ENCODE measurements around the gene KRTAP10-6. TPM values are rescaled to one million over a fixed set of nuclear protein-coding genes. Genes with fewer than 3 reads are reported as not detected.

Gene KRTAP10-6
- total and polyA plus RNA-seq, 2 donors (not counting 1 experiment from before 2014, with no cell fraction given): not detected

- Mint-ChIP-seq H3K4me3 (no peak overlapping the region), H3K27ac (no peak overlapping the region), H3K9me3 (ENCODE audit: insufficient read depth) (peaks cover 4% of the 10 kb centered on the region), H3K4me1 (no peaks in the 10 kb centered on the region), H3K27me3 (peaks cover 24% of the 10 kb centered on the region)
- intact Hi-C loops (cut with micrococcal nuclease): no loop called here
- H3K36me3 ChIP-seq (replicated peaks in 1 of 2; ENCODE audit: control extremely low read depth in 1 of 2, control insufficient read depth in 1 of 2, extremely low read depth in 1 of 2, insufficient read depth in 2 of 2, low read length in 1 of 2): no peaks in the 10 kb centered on the region
- no peak for TF ChIP-seq EZH2 (IDR thresholded peaks at IDR 0.05; ENCODE audit: borderline replicate concordance, insufficient read depth, low read depth, low read length, poor library complexity, severe bottlenecking)
- DNase-seq (no peak), ATAC-seq (ENCODE audit: low read depth) (no peak)
- H3K9me3 ChIP-seq (ENCODE audit: control extremely low read depth in 1 of 3, control insufficient read depth in 2 of 3, insufficient read depth in 1 of 3, low read length in 2 of 3): peaks cover 0 to 6% (median 3%) of the 10 kb centered on the region in 3 donors
- no peaks in the 10 kb centered on the region for H3K4me1 ChIP-seq (ENCODE audit: control insufficient read depth in 2 of 2, insufficient read depth in 2 of 2, low read length in 2 of 2)
- no peak overlapping the region for H3K9ac ChIP-seq (ENCODE audit: low read length)
- POLR2A ChIA-PET: no interaction called here
- CTCF ChIA-PET: no interaction called here
- no peak overlapping the region for H3K4me3 ChIP-seq (ENCODE audit: control extremely low read depth in 1 of 5, extremely low read depth in 1 of 5, insufficient read depth in 1 of 5, low read depth in 2 of 5, low read length in 4 of 5)
- H3K4me2 ChIP-seq (replicated peaks; ENCODE audit: low read depth, low read length, poor library complexity, severe bottlenecking): no peak overlapping the region
- H3K27ac ChIP-seq (ENCODE audit: low read length in 2 of 2): no peak overlapping the region
- H3K79me2 ChIP-seq (ENCODE audit: control insufficient read depth, insufficient read depth, low read length): no peaks in the 10 kb centered on the region
- no peak overlapping the region for H2AFZ ChIP-seq (ENCODE audit: insufficient read depth, low read depth, low read length, poor library complexity, severe bottlenecking)
- H3K27me3 ChIP-seq (replicated peaks in 1 of 4; ENCODE audit: control extremely low read depth in 1 of 4, control insufficient read depth in 3 of 4, insufficient read depth in 4 of 4, low read length in 3 of 4): peaks cover 0 to 3% (median 0%) of the 10 kb centered on the region in 4 experiments
- no peaks in the 10 kb centered on the region for H4K20me1 ChIP-seq (ENCODE audit: control insufficient read depth, insufficient read depth, low read length, poor library complexity, severe bottlenecking)
- 76% methylated on average over 2 of the region's 6 CpGs for WGBS (ENCODE audit: insufficient coverage)
Measured at GRCh38 chr21:44595524-44595923, 3.2 kb upstream of the KRTAP10-6 start.

GRCh38 chr21:44594406-44594916 lies 2.2 kb upstream of the KRTAP10-6 start:
- Histone ChIP-seq H3K36me3 (replicated peaks in 1 of 2; ENCODE audit: control extremely low read depth in 1 of 2, control insufficient read depth in 1 of 2, extremely low read depth in 1 of 2, insufficient read depth in 2 of 2, low read length in 1 of 2) (no peaks in the 10 kb centered on the region), H3K27me3 (replicated peaks in 1 of 4; ENCODE audit: control extremely low read depth in 1 of 4, control insufficient read depth in 3 of 4, insufficient read depth in 4 of 4, low read length in 3 of 4) (peaks cover 0 to 3% (median 0%) of the 10 kb centered on the region in 4 experiments), H3K9me3 (ENCODE audit: control extremely low read depth in 1 of 3, control insufficient read depth in 2 of 3, insufficient read depth in 1 of 3, low read length in 2 of 3) (peaks cover 0 to 6% (median 3%) of the 10 kb centered on the region in 3 donors), H3K79me2 (ENCODE audit: control insufficient read depth, insufficient read depth, low read length) (no peaks in the 10 kb centered on the region), H2AFZ (ENCODE audit: insufficient read depth, low read depth, low read length, poor library complexity, severe bottlenecking) (no peak overlapping the region), H3K4me2 (replicated peaks; ENCODE audit: low read depth, low read length, poor library complexity, severe bottlenecking) (no peak overlapping the region), H3K9ac (ENCODE audit: low read length) (no peak overlapping the region), H4K20me1 (ENCODE audit: control insufficient read depth, insufficient read depth, low read length, poor library complexity, severe bottlenecking) (no peaks in the 10 kb centered on the region), H3K27ac (ENCODE audit: low read length in 2 of 2) (no peak overlapping the region), H3K4me1 (ENCODE audit: control insufficient read depth in 2 of 2, insufficient read depth in 2 of 2, low read length in 2 of 2) (no peaks in the 10 kb centered on the region), H3K4me3 (ENCODE audit: control extremely low read depth in 1 of 5, extremely low read depth in 1 of 5, insufficient read depth in 1 of 5, low read depth in 2 of 5, low read length in 4 of 5) (no peak overlapping the region)
- no peak for ATAC-seq (ENCODE audit: low read depth)
- WGBS (ENCODE audit: insufficient coverage): 84% methylated on average over 11 of the region's 12 CpGs
- peaks cover 20% of the 10 kb centered on the region for H3K27me3 Mint-ChIP-seq
- no peak overlapping the region for H3K4me3 Mint-ChIP-seq
- H3K4me1 Mint-ChIP-seq: no peaks in the 10 kb centered on the region
- intact Hi-C loops (cut with micrococcal nuclease): no loop called here
- peaks cover 4% of the 10 kb centered on the region for H3K9me3 Mint-ChIP-seq (ENCODE audit: insufficient read depth)
- ChIA-PET POLR2A (no interaction called here), CTCF (no interaction called here)
- TF ChIP-seq CTCF (IDR thresholded peaks at IDR 0.05) (no peak), EZH2 (IDR thresholded peaks at IDR 0.05; ENCODE audit: borderline replicate concordance, insufficient read depth, low read depth, low read length, poor library complexity, severe bottlenecking) (no peak)
- DNase-seq: no peak
- no peak overlapping the region for H3K27ac Mint-ChIP-seq

All from B cell (primary cell).